Psoas muscle (tissue), 8 donors: ENCODE data around the gene CEP135. TPM values are rescaled to one million over a fixed set of nuclear protein-coding genes. Genes with fewer than 3 reads are reported as not detected.

Experiments used
- ATAC-seq, 4 donors: fragments of 200-7000 bp; cut with Tn5 transposase; one replicate each; pipeline ENCODE4 v1.9.1; 2020; ENCODE audit warnings: moderate library complexity in 3 of 4, mild to moderate bottlenecking in 2 of 4
- DNase-seq, 2 donors: peaks; one replicate each; pipeline ENCODE4 v3.0.0-alpha.2; 2020
- H3K27ac ChIP-seq: fragments of 200-600 bp; one replicate; pipeline ENCODE4 v1.8.0; 2022
- H3K27me3 ChIP-seq, 3 donors: fragments of 200-600 bp in 1 of 3; one replicate each; pipeline versions ENCODE4 v1.6.1 to v1.8.0; 2013 to 2022; ENCODE audit warnings: low read length in 2 of 3, mild to moderate bottlenecking in 2 of 3, moderate library complexity in 1 of 3; ENCODE audit not compliant: insufficient read depth in 3 of 3
- H3K36me3 ChIP-seq, 2 donors: fragments of 200-600 bp in 1 of 2; one replicate each; pipeline versions ENCODE4 v1.6.1 to v1.8.0; 2013 to 2022; ENCODE audit warnings: low read depth in 1 of 2, mild to moderate bottlenecking in 1 of 2, moderate library complexity in 1 of 2; ENCODE audit not compliant: insufficient read depth in 1 of 2
- H3K4me1 ChIP-seq: fragments of 200-600 bp; one replicate; pipeline ENCODE4 v1.8.0; 2022
- H3K4me3 ChIP-seq: fragments of 200-600 bp; one replicate; pipeline ENCODE4 v1.8.0; 2022; ENCODE audit warnings: mild to moderate bottlenecking
- H3K9me3 ChIP-seq: fragments of 200-600 bp; one replicate; pipeline ENCODE4 v1.8.0; 2022
- WGBS, 3 donors: extraction: QIAGEN DNeasy Blood & Tissue Kit; methylation state at CpG; one replicate each; pipeline versions ENCODE4 v1.1.6 to v1.1.7; 2013; 5-methylcytosine and 5-hydroxymethylcytosine counted together
- intact Hi-C, 2 donors: fragments of 100-400 bp; cut with DNase I; formaldehyde crosslinking; loops; one replicate each; pipeline versions ENCODE4 v1.11.0 to v1.14.2; 2022
- polyA plus RNA-seq, 3 donors: library from polyadenylated mRNA; stranded (reverse); fragments of 200-250 nt; gene quantifications; one replicate each; pipeline ENCODE4 v1.2.3, GENCODE V29; 2013
- total RNA-seq, 4 donors: library from RNA; stranded (reverse); fragmentation: NEBNext Ultra II Directional in 2 of 4; extraction: Animal tissue kit (Norgen Biotek cat#: 25700) in 2 of 4; gene quantifications; one replicate each; pipeline versions ENCODE4 v1.2.1 to v1.2.4, GENCODE V29; 2021 to 2023
- TF ChIP-seq, protein P1 (sequence below): fragments of 200-600 bp; IDR thresholded peaks from one replicate; pipeline ENCODE4 v1.8.0; 2022; ENCODE audit warnings: antibody characterized with exemption
- donor health status: healthy with polysubstance abuse.
- donor health status: DM: no; HTN: no; CAD: no; lungs with moderate emphysema.
- donor health status: Bipolar disorder and iron deficiency.
- donor health status: healthy.
- donor health status: DM: yes; HTN: yes; CAD: no.
- donor health status: DM: no; HTN: no; CAD: no.
- donor health status: DM: no; HTN: no; CAD: no.
- donor health status: DM: yes; HTN: yes; CAD: no.

The CEP135 gene
- total and polyA plus RNA-seq, 7 donors: 0.55 to 2.0 (median 1.6) TPM

DNA sequence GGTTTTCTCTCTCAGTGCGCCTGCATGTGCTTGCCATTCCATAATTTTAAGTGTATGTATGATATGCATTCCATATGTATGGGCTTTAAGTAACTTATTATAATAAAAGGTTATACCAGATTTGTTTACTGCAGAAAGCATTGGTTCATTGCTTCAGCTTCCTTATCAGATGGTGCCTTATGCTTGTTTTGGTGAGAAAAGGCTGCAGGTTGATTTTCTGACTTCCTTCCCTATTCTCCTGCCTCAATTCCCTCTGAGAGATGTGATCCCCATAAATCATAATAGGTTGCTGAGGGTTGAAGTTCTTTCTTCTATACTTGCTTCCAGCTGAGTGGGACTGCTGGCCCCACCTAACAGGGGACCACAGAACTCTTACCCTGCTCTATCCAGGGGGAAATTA, 10.3 kb upstream of the CEP135 start:
- ATAC-seq (no peak), DNase-seq (no peak)
- WGBS, 3 donors: 91 to 92% (median 91%) methylated on average over 1 of the region's 1 CpG
- Histone ChIP-seq H3K36me3 (no peaks in the 10 kb centered on the region), H3K4me1 (no peaks in the 10 kb centered on the region), H3K9me3 (no peaks in the 10 kb centered on the region), H3K27ac (no peak overlapping the region), H3K27me3 (peaks cover 0 to 3% (median 0%) of the 10 kb centered on the region in 3 donors), H3K4me3 (no peak overlapping the region)
- intact Hi-C loops: no loop called here
- TF ChIP-seq, protein P1, sequence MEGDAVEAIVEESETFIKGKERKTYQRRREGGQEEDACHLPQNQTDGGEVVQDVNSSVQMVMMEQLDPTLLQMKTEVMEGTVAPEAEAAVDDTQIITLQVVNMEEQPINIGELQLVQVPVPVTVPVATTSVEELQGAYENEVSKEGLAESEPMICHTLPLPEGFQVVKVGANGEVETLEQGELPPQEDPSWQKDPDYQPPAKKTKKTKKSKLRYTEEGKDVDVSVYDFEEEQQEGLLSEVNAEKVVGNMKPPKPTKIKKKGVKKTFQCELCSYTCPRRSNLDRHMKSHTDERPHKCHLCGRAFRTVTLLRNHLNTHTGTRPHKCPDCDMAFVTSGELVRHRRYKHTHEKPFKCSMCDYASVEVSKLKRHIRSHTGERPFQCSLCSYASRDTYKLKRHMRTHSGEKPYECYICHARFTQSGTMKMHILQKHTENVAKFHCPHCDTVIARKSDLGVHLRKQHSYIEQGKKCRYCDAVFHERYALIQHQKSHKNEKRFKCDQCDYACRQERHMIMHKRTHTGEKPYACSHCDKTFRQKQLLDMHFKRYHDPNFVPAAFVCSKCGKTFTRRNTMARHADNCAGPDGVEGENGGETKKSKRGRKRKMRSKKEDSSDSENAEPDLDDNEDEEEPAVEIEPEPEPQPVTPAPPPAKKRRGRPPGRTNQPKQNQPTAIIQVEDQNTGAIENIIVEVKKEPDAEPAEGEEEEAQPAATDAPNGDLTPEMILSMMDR: no peak

DNA sequence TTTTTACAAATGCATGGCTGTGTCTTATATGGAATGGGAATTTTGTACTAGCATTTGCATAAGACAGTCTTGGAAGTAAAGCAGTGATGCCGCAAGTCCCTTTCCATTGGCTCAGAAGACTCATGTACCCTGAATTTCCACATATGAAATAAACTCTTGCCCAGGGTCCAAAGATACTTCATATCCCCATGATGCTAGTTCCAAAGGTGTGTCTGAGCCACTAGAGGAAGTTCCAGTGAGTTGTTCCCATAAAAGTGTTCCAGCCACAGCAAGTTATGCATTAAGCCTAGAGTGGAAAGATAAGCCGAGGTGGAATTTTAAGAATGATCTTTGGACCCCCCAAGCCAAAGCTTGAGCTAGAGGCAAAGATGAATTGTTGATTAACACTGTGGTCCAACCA, 9.3 kb upstream of the CEP135 start:
- Histone ChIP-seq H3K9me3 (no peaks in the 10 kb centered on the region), H3K27ac (no peak overlapping the region), H3K4me1 (no peaks in the 10 kb centered on the region), H3K27me3 (peaks cover 0 to 3% (median 0%) of the 10 kb centered on the region in 3 donors), H3K36me3 (no peaks in the 10 kb centered on the region), H3K4me3 (no peak overlapping the region)
- intact Hi-C loops: no loop called here
- WGBS, 3 donors: 84 to 85% (median 84%) methylated on average over 2 of the region's 2 CpGs
- DNase-seq (no peak), ATAC-seq (no peak)
- TF ChIP-seq, protein P1: no peak

DNA sequence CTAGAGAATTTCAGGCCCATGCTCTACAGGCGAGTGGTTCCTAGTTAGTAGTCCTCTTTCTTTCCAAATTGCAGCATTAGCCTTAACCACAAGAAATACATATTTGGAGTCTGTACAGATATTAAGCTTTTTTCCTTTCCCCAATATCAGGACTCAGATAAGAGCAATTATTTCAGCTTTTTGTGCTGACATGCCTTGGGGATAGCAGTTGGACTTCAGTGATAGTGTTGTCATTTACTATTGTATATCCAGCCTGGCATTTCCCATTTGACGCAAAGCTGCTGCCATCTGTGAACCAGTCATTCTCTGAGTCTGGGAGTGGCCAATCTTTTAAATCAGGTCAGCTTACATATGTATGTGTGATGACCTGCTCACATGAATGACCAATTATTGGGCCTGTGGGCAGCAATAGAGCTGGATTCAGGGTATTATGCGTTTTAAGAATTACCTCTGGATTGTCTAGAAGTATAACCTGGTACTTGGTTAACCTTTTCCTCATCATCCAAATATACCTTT, 6.8 kb upstream of the CEP135 start:
- TF ChIP-seq, protein P1: no peak
- Histone ChIP-seq H3K27ac (no peak overlapping the region), H3K27me3 (peaks cover 0 to 3% (median 0%) of the 10 kb centered on the region in 3 donors), H3K4me3 (no peak overlapping the region), H3K4me1 (no peaks in the 10 kb centered on the region), H3K9me3 (no peaks in the 10 kb centered on the region), H3K36me3 (no peaks in the 10 kb centered on the region)
- WGBS, 3 donors: 91 to 98% (median 95%) methylated on average over 3 of the region's 3 CpGs
- DNase-seq: no peak
- no peak for ATAC-seq
- intact Hi-C loops: no loop called here

DNA sequence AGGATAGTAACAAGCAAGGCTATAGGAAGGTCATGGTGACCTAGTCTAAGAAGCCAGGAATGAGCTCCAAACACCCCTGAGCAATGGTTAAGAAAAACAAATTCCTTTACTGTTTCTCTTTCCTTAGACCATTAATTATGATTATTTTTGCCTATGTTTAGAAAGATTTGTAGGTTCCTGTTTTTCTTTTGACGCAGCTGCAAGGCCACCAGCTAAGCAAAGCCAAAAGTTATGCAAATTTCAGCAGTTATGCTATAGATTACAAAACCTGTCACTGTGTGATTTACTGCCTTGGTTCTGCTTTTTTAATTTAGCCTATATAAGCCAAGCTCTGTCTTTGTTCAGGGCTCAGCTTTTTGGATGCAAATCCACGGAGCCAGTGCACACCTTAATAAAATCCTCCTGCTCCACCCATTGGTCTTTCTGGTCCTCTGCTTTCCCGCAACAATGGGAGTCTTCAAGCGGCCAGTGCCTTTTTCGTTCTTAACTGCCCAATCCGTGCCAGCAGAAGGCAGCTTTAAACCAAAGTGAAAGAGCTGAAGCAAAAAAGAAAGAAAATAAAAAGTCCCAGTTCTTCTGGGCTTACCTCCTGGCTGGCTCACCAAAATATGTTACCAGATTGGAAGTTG, 1.4 kb upstream of the CEP135 start:
- DNase-seq (no peak), ATAC-seq (no peak)
- WGBS, 3 donors: 43 to 47% (median 44%) methylated on average over 6 of the region's 6 CpGs
- H3K4me3 ChIP-seq: peak overlapping the region; percentile 83
- TF ChIP-seq, protein P1: no peak
- intact Hi-C loops: loop anchor here in 1 of 2 donors (5.0 kb wide), 1 partner anchor 355 kb away; no protein-coding TSS in a partner anchor
- H3K27ac ChIP-seq: peak overlapping the region; percentile 81
- no peaks in the 10 kb centered on the region for H3K36me3 ChIP-seq
- no peaks in the 10 kb centered on the region for H3K27me3 ChIP-seq
- peaks cover 3% of the 10 kb centered on the region for H3K4me1 ChIP-seq
- H3K9me3 ChIP-seq: no peaks in the 10 kb centered on the region
